Right lobe of liver (tissue), 4 donors: Measurements from ENCODE around the gene MAST4.

Experiments used
- POLR2A ChIP-seq: fragments of 450-650 bp; IDR thresholded peaks from one replicate; pipeline ENCODE4 v1.6.1; 2017; ENCODE audit warnings: antibody characterized with exemption, mild to moderate bottlenecking
- TF ChIP-seq, protein P1 (sequence below), 4 donors: fragments of 200-600 bp in 3 of 4; fragments of 450-650 bp in 1 of 4; IDR thresholded peaks; one replicate each; pipeline versions ENCODE4 v1.5.1 to v1.8.0; 2016 to 2022; ENCODE audit warnings: antibody characterized with exemption in 4 of 4, mild to moderate bottlenecking in 2 of 4
- donor health status: DM: no; HTN: no; CAD: no.
- donor health status: DM: no; HTN: no; CAD: no.
- donor health status: DM: no; HTN: yes; CAD: no.

- TF ChIP-seq, protein P1, sequence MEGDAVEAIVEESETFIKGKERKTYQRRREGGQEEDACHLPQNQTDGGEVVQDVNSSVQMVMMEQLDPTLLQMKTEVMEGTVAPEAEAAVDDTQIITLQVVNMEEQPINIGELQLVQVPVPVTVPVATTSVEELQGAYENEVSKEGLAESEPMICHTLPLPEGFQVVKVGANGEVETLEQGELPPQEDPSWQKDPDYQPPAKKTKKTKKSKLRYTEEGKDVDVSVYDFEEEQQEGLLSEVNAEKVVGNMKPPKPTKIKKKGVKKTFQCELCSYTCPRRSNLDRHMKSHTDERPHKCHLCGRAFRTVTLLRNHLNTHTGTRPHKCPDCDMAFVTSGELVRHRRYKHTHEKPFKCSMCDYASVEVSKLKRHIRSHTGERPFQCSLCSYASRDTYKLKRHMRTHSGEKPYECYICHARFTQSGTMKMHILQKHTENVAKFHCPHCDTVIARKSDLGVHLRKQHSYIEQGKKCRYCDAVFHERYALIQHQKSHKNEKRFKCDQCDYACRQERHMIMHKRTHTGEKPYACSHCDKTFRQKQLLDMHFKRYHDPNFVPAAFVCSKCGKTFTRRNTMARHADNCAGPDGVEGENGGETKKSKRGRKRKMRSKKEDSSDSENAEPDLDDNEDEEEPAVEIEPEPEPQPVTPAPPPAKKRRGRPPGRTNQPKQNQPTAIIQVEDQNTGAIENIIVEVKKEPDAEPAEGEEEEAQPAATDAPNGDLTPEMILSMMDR (IDR thresholded peaks at IDR 0.05) = no peak
- no peak for TF ChIP-seq POLR2A
These were observed 335.5 kb downstream of the MAST4 start for GRCh38 chr5:66931651-66932050.
